Suprapubic skin (tissue), 4 donors: ENCODE data around the gene LRG1.

ENCODE experiments used
- EP300 ChIP-seq: sonication (generic); formaldehyde crosslinking; IDR thresholded peaks from one replicate; pipeline ENCODE4 v1.6.1; 2017; ENCODE audit warnings: antibody characterized with exemption
- POLR2A ChIP-seq, 2 donors: fragments of 450-650 bp; IDR thresholded peaks; one replicate each; pipeline ENCODE4 v1.6.1; 2017; ENCODE audit warnings: antibody characterized with exemption in 2 of 2, mild to moderate bottlenecking in 2 of 2, moderate library complexity in 2 of 2
- POLR2AphosphoS5 ChIP-seq, 3 donors: sonication (generic); formaldehyde crosslinking; IDR thresholded peaks; one replicate each; pipeline ENCODE4 v1.6.1; 2017; ENCODE audit warnings: antibody characterized with exemption in 3 of 3
- TF ChIP-seq, protein P1 (sequence below), 2 donors: fragments of 200-600 bp in 1 of 2; fragments of 450-650 bp in 1 of 2; sonication (generic) in 1 of 2; IDR thresholded peaks; one replicate each; pipeline ENCODE4 v1.5.1; 2016 to 2019; ENCODE audit warnings: antibody characterized with exemption in 2 of 2, mild to moderate bottlenecking in 1 of 2, moderate library complexity in 1 of 2

DNA sequence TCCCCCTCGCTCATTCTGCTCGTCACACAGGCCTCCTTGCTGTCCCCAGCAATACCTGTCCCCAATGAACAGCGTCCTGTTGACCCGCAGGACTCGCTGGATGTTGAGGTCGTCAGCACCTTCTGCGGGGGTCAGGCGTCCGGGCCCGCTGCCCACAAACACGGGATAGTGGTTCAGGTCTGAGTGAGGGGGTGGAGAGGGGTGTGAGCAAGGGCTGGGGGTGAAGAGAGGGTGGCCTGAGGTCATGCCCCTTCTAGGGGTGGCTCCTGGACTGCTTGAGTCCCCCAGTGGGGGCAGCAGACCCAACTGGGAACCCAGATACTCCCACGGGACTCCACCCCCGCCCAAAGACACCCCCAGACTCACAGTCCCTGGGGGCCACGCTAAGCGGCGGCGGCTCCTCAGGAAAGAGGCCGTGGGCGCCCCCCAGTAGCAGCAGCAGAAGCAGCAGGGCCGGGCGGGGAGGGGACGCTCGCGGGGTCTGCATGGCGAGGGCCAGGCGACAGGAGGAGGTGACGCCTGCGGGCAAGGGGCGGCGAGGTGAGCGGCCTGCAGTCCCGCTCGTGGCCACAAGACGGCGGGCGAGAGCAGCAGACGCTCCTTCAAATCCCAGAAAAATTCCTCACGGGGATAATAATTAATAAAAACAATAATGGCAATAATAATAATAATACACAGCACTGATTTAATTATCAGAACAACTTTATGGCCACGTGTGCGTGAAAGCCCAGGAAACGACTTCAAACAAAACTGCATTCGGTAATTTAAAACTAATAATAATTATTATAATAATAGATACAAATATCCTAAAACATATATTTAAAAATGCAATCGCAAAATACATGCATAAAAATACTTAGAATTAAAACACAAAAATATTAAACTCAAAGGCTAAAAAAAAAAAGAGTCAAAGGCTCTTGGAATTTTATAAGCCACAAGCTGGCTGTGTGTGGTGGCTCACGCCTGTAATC lies 18.4 kb upstream of the LRG1 start:
- TF ChIP-seq, protein P1, sequence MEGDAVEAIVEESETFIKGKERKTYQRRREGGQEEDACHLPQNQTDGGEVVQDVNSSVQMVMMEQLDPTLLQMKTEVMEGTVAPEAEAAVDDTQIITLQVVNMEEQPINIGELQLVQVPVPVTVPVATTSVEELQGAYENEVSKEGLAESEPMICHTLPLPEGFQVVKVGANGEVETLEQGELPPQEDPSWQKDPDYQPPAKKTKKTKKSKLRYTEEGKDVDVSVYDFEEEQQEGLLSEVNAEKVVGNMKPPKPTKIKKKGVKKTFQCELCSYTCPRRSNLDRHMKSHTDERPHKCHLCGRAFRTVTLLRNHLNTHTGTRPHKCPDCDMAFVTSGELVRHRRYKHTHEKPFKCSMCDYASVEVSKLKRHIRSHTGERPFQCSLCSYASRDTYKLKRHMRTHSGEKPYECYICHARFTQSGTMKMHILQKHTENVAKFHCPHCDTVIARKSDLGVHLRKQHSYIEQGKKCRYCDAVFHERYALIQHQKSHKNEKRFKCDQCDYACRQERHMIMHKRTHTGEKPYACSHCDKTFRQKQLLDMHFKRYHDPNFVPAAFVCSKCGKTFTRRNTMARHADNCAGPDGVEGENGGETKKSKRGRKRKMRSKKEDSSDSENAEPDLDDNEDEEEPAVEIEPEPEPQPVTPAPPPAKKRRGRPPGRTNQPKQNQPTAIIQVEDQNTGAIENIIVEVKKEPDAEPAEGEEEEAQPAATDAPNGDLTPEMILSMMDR (IDR thresholded peaks at IDR 0.05), result peak; percentile 92 to 100
- TF ChIP-seq POLR2A (IDR thresholded peaks at IDR 0.05), result no peak
- no peak for TF ChIP-seq POLR2AphosphoS5 (IDR thresholded peaks at IDR 0.05)
- TF ChIP-seq EP300, result no peak
